CD8-positive, alpha-beta memory T cell (primary cell): ENCODE results near the gene LYL1. TPM values are rescaled to one million over a fixed set of nuclear protein-coding genes. Genes with fewer than 3 reads are reported as not detected.

ENCODE experiments used
- CTCF ChIA-PET: fragments of 350-600 bp; sonication (Branson Sonifier 250); formaldehyde crosslinking; loops from one replicate; lab custom pipeline; 2021; ENCODE audit warnings: antibody characterized with exemption; lab: Charles Lee
- POLR2A ChIA-PET: fragments of 350-600 bp; sonication (Branson Sonifier 250); formaldehyde crosslinking; loops from one replicate; lab custom pipeline; 2021; ENCODE audit warnings: antibody characterized with exemption; lab: Charles Lee
- DNase-seq, 5 donors: peaks; one replicate each; pipeline versions ENCODE4 v3.0.0 to v3.0.0-alpha.2; 2020 to 2022; ENCODE audit warnings: mixed read lengths in 1 of 5
- H3K27ac ChIP-seq: one replicate; pipeline ENCODE4 v1.7.0; 2013; ENCODE audit warnings: low read depth, mild to moderate bottlenecking, low read length, moderate library complexity
- H3K27me3 ChIP-seq: 2 replicates; pipeline ENCODE4 v1.7.0; 2013; ENCODE audit warnings: low read length, mild to moderate bottlenecking; ENCODE audit not compliant: insufficient read depth, poor library complexity, severe bottlenecking
- H3K36me3 ChIP-seq: 2 replicates; pipeline ENCODE4 v1.7.0; 2013; ENCODE audit warnings: mild to moderate bottlenecking, low read length, moderate library complexity; ENCODE audit not compliant: insufficient read depth
- H3K4me1 ChIP-seq: 2 replicates; pipeline ENCODE4 v1.7.0; 2013; ENCODE audit warnings: mild to moderate bottlenecking, low read length, moderate library complexity; ENCODE audit not compliant: insufficient read depth
- H3K4me3 ChIP-seq: 2 replicates; pipeline ENCODE4 v1.7.0; 2013; ENCODE audit warnings: mild to moderate bottlenecking, low read length
- H3K9me3 ChIP-seq: 2 replicates; pipeline ENCODE4 v1.7.0; 2013; ENCODE audit warnings: mild to moderate bottlenecking, low read length
- H3K27ac Mint-ChIP-seq, 8 donors: one replicate each; pipeline ENCODE4 v1.8.0; 2020 to 2021; ENCODE audit warnings: mixed read lengths in 8 of 8, mild to moderate bottlenecking in 6 of 8, inconsistent platforms in 3 of 8, moderate library complexity in 3 of 8
- H3K27me3 Mint-ChIP-seq, 2 donors: one replicate each; pipeline ENCODE4 v1.8.0; 2020 to 2021; ENCODE audit warnings: mixed read lengths in 2 of 2, mild to moderate bottlenecking in 1 of 2, moderate library complexity in 1 of 2
- H3K36me3 Mint-ChIP-seq, 3 donors: one replicate each; pipeline ENCODE4 v1.8.0; 2020 to 2021; ENCODE audit warnings: mixed read lengths in 3 of 3, inconsistent platforms in 1 of 3, mild to moderate bottlenecking in 1 of 3
- H3K4me1 Mint-ChIP-seq, 3 donors: one replicate each; pipeline ENCODE4 v1.8.0; 2020 to 2021; ENCODE audit warnings: mixed read lengths in 3 of 3, inconsistent platforms in 1 of 3, mild to moderate bottlenecking in 1 of 3
- H3K4me3 Mint-ChIP-seq, 7 donors: one replicate each; pipeline ENCODE4 v1.8.0; 2020 to 2021; ENCODE audit warnings: mixed read lengths in 7 of 7, mild to moderate bottlenecking in 6 of 7, moderate library complexity in 4 of 7, inconsistent platforms in 2 of 7
- H3K9me3 Mint-ChIP-seq, 5 donors: one replicate each; pipeline ENCODE4 v1.8.0; 2020 to 2022; ENCODE audit warnings: mixed read lengths in 5 of 5, mild to moderate bottlenecking in 3 of 5, moderate library complexity in 2 of 5, inconsistent platforms in 1 of 5
- polyA plus RNA-seq: library from polyadenylated mRNA; unstranded; fragments of 300-500 nt; fragmentation: Illumina TruSeq; gene quantifications from one replicate; pipeline ENCODE4 v1.2.3, GENCODE V29; 2021
- total RNA-seq, 2 experiments: library from RNA; stranded (reverse); gene quantifications; one replicate each; pipeline ENCODE4 v1.2.3, GENCODE V29; 2021

The LYL1 gene
- total and polyA plus RNA-seq, 3 experiments from 2014 or later: 2.3 to 4.1 (median 2.5) TPM

GRCh38 chr19:13055213-13056051, 47.2 kb downstream of the LYL1 start:
- Mint-ChIP-seq H3K27ac (no peak overlapping the region), H3K9me3 (no peaks in the 10 kb centered on the region), H3K27me3 (peaks cover 10 to 22% of the 10 kb centered on the region in 2 donors), H3K4me1 (peaks cover 4 to 6% (median 5%) of the 10 kb centered on the region in 3 donors), H3K36me3 (no peaks in the 10 kb centered on the region), H3K4me3 (no peak overlapping the region)
- Histone ChIP-seq H3K36me3 (no peaks in the 10 kb centered on the region), H3K27me3 (no peaks in the 10 kb centered on the region), H3K27ac (no peak overlapping the region), H3K4me3 (no peak overlapping the region), H3K4me1 (peaks cover 15% of the 10 kb centered on the region), H3K9me3 (no peaks in the 10 kb centered on the region)
- CTCF ChIA-PET: interaction anchor here (1.0 to 2.8 kb wide), 2 partner anchors 78 to 90 kb away, joined by 3 to 9 read pairs; no protein-coding TSS in a partner anchor
- no peak for DNase-seq
- POLR2A ChIA-PET: interaction anchor here (0.6 to 1.5 kb wide), 2 partner anchors 11 to 36 kb away, joined by 5 to 6 read pairs; no protein-coding TSS in a partner anchor

GRCh38 chr19:13054626-13055212, 47.9 kb downstream of the LYL1 start:
- DNase-seq: no peak
- Histone ChIP-seq H3K4me3 (no peak overlapping the region), H3K27ac (no peak overlapping the region), H3K9me3 (no peaks in the 10 kb centered on the region), H3K4me1 (peaks cover 14% of the 10 kb centered on the region), H3K27me3 (no peaks in the 10 kb centered on the region), H3K36me3 (no peaks in the 10 kb centered on the region)
- H3K4me1 Mint-ChIP-seq: peaks cover 4 to 6% (median 5%) of the 10 kb centered on the region in 3 donors
- no peak overlapping the region for H3K4me3 Mint-ChIP-seq
- peaks cover 12 to 25% of the 10 kb centered on the region in 2 donors for H3K27me3 Mint-ChIP-seq
- no peaks in the 10 kb centered on the region for H3K36me3 Mint-ChIP-seq
- H3K27ac Mint-ChIP-seq: no peak overlapping the region
- POLR2A ChIA-PET: interaction anchor here (0.6 to 1.5 kb wide), 2 partner anchors 10 to 37 kb away, joined by 5 to 6 read pairs; no protein-coding TSS in a partner anchor
- CTCF ChIA-PET: interaction anchor here (1.0 to 1.3 kb wide), 3 partner anchors 12 to 170 kb away, joined by 3 to 4 read pairs (median 3); no protein-coding TSS in a partner anchor
- H3K9me3 Mint-ChIP-seq: no peaks in the 10 kb centered on the region

- no peak overlapping the region for H3K4me3 ChIP-seq
- ChIA-PET CTCF (interaction anchor here (1.2 to 3.2 kb wide), 3 partner anchors 7 to 169 kb away, joined by 3 to 21 read pairs (median 4); no protein-coding TSS in a partner anchor), POLR2A (interaction anchor here (1.5 kb wide), 1 partner anchor 10 kb away, joined by 5 read pairs; no protein-coding TSS in a partner anchor)
- Mint-ChIP-seq H3K27me3 (peaks cover 12 to 23% of the 10 kb centered on the region in 2 donors), H3K4me1 (peaks cover 4 to 6% (median 5%) of the 10 kb centered on the region in 3 donors), H3K36me3 (no peaks in the 10 kb centered on the region), H3K4me3 (no peak overlapping the region), H3K27ac (peak overlapping the region in 1 of 8 donors; percentile 34), H3K9me3 (no peaks in the 10 kb centered on the region)
- no peak overlapping the region for H3K27ac ChIP-seq
- H3K27me3 ChIP-seq: no peaks in the 10 kb centered on the region
- peaks cover 14% of the 10 kb centered on the region for H3K4me1 ChIP-seq
- DNase-seq: no peak
- no peaks in the 10 kb centered on the region for H3K36me3 ChIP-seq
- H3K9me3 ChIP-seq: no peaks in the 10 kb centered on the region
Measured at GRCh38 chr19:13053761-13054625, 48.7 kb downstream of the LYL1 start.

GRCh38 chr19:13053238-13053637, 49.4 kb downstream of the LYL1 start:
- Histone ChIP-seq H3K4me3 (no peak overlapping the region), H3K27me3 (no peaks in the 10 kb centered on the region), H3K9me3 (no peaks in the 10 kb centered on the region), H3K4me1 (peaks cover 14% of the 10 kb centered on the region), H3K27ac (no peak overlapping the region), H3K36me3 (no peaks in the 10 kb centered on the region)
- H3K9me3 Mint-ChIP-seq: no peaks in the 10 kb centered on the region
- DNase-seq: no peak
- peak overlapping the region in 1 of 8 donors; percentile 34 for H3K27ac Mint-ChIP-seq
- H3K4me3 Mint-ChIP-seq: no peak overlapping the region
- H3K4me1 Mint-ChIP-seq: peaks cover 4 to 6% (median 5%) of the 10 kb centered on the region in 3 donors
- peaks cover 12 to 23% of the 10 kb centered on the region in 2 donors for H3K27me3 Mint-ChIP-seq
- ChIA-PET CTCF (interaction anchor here (1.3 to 3.2 kb wide), 2 partner anchors 8 to 168 kb away, joined by 4 to 21 read pairs; no protein-coding TSS in a partner anchor), POLR2A (no interaction called here)
- H3K36me3 Mint-ChIP-seq: no peaks in the 10 kb centered on the region

GRCh38 chr19:13052447-13053175, 50.0 kb downstream of the LYL1 start:
- no peak overlapping the region for H3K27ac ChIP-seq
- POLR2A ChIA-PET: no interaction called here
- no peaks in the 10 kb centered on the region for H3K36me3 ChIP-seq
- Mint-ChIP-seq H3K9me3 (no peaks in the 10 kb centered on the region), H3K4me3 (no peak overlapping the region), H3K36me3 (no peaks in the 10 kb centered on the region), H3K4me1 (peaks cover 4 to 6% (median 5%) of the 10 kb centered on the region in 3 donors), H3K27ac (no peak overlapping the region), H3K27me3 (peaks cover 14 to 23% of the 10 kb centered on the region in 2 donors)
- no peak overlapping the region for H3K4me3 ChIP-seq
- no peak for DNase-seq
- CTCF ChIA-PET: interaction anchor here (0.6 to 3.2 kb wide), 3 partner anchors 9 to 218 kb away, joined by 3 to 21 read pairs (median 6); no protein-coding TSS in a partner anchor
- no peaks in the 10 kb centered on the region for H3K27me3 ChIP-seq
- peaks cover 14% of the 10 kb centered on the region for H3K4me1 ChIP-seq
- H3K9me3 ChIP-seq: no peaks in the 10 kb centered on the region

GRCh38 chr19:13051557-13052165, 51.0 kb downstream of the LYL1 start:
- DNase-seq: no peak
- H3K9me3 ChIP-seq: no peaks in the 10 kb centered on the region
- POLR2A ChIA-PET: no interaction called here

More at GRCh38 chr19:13051557-13052165, 51.0 kb downstream of the LYL1 start:
- Histone ChIP-seq H3K27ac (no peak overlapping the region), H3K4me3 (peak overlapping the region; percentile 17), H3K4me1 (peaks cover 14% of the 10 kb centered on the region), H3K27me3 (no peaks in the 10 kb centered on the region), H3K36me3 (no peaks in the 10 kb centered on the region)
- Mint-ChIP-seq H3K9me3 (no peaks in the 10 kb centered on the region), H3K4me3 (peak overlapping the region in 3 of 7 donors; percentile 48 to 76 (median 72)), H3K4me1 (peaks cover 4 to 6% (median 5%) of the 10 kb centered on the region in 3 donors), H3K36me3 (no peaks in the 10 kb centered on the region), H3K27me3 (peaks cover 14 to 23% of the 10 kb centered on the region in 2 donors), H3K27ac (peak overlapping the region in 1 of 8 donors; percentile 96)
- CTCF ChIA-PET: interaction anchor here (2.4 to 3.2 kb wide), 2 partner anchors 10 to 86 kb away, joined by 6 to 21 read pairs; no protein-coding TSS in a partner anchor
